ENCODE results near the gene KCNQ1. TPM values are rescaled to one million over a fixed set of nuclear protein-coding genes. Genes with fewer than 3 reads are reported as not detected.

KCNQ1 gene
- total RNA-seq, 1 experiment from 2014 or later = 10.7 TPM

DNA sequence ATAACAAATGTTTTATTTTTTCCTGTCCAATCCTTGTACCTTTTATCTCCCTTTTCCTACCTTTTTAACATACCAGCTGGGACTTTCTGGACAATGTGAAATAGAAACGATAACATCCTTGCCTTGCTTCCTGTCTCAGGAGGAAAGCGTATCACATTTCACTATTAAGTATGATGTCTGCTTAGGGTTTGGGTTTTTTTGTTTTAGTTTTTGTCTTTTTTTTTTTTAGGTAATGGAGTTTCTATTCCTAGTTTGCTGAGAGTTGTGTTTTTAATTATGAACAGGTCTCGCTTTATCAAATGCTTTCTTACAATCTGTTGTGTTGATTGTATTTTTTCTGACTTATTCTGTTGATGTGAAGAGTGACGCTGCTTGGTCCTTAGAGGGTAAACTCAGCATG, 319.2 kb downstream of the KCNQ1 start:
- ATAC-seq = no peak
- no peak for DNase-seq (ENCODE audit: low read depth, low spot score)
- Histone ChIP-seq H3K79me2 (ENCODE audit: insufficient read depth, low read length) (no peaks in the 10 kb centered on the region), H3K9me3 (ENCODE audit: control insufficient read depth in 1 of 2, insufficient read depth in 1 of 2, low read depth in 1 of 2, low read length in 2 of 2) (no peaks in the 10 kb centered on the region), H3K4me3 (replicated peaks in 1 of 2; ENCODE audit: low read depth in 1 of 2, low read length in 2 of 2) (no peak overlapping the region), H3K36me3 (ENCODE audit: control insufficient read depth in 1 of 2, insufficient read depth in 2 of 2, low read length in 2 of 2) (no peaks in the 10 kb centered on the region), H3K9me2 (ENCODE audit: insufficient read depth) (no peaks in the 10 kb centered on the region), H3K4me1 (ENCODE audit: control insufficient read depth in 1 of 2, insufficient read depth in 2 of 2, low read length in 2 of 2) (peaks cover 0 to 7% of the 10 kb centered on the region in 2 experiments; a peak in 2 of 4 replicates), H4K20me1 (ENCODE audit: insufficient read depth) (no peaks in the 10 kb centered on the region), H3K27me3 (ENCODE audit: insufficient read depth, low read length) (no peaks in the 10 kb centered on the region), H2AFZ (ENCODE audit: low read depth, low read length, poor library complexity, severe bottlenecking) (no peak overlapping the region), H3K27ac (ENCODE audit: low read depth, low read length) (no peak overlapping the region), H3K4me2 (ENCODE audit: low read length) (no peak overlapping the region), H3K9ac (ENCODE audit: low read length) (no peak overlapping the region)
- TF ChIP-seq, protein P1, sequence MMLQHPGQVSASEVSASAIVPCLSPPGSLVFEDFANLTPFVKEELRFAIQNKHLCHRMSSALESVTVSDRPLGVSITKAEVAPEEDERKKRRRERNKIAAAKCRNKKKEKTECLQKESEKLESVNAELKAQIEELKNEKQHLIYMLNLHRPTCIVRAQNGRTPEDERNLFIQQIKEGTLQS (IDR thresholded peaks at IDR 0.05) = no peak
- TF ChIP-seq YY1 (IDR thresholded peaks at IDR 0.05; ENCODE audit: extremely low read depth, insufficient replicate concordance, low read depth, low read length) (no peak), EZH2 (IDR thresholded peaks at IDR 0.05) (no peak), JUND (IDR thresholded peaks at IDR 0.05) (no peak), EGR1 (IDR thresholded peaks at IDR 0.05; ENCODE audit: low read depth) (no peak), ZNF274 (IDR thresholded peaks at IDR 0.05; ENCODE audit: low read depth, low read length) (no peak), ZFX (IDR thresholded peaks at IDR 0.05) (no peak), POLR2A (IDR thresholded peaks at IDR 0.05; ENCODE audit: borderline replicate concordance, extremely low read depth, insufficient read depth, insufficient read length) (no peak), SP1 (IDR thresholded peaks at IDR 0.05; ENCODE audit: low read depth) (no peak), POLR2AphosphoS5 (IDR thresholded peaks at IDR 0.05; ENCODE audit: low read depth, low read length) (no peak)
- TF ChIP-seq, protein P2, sequence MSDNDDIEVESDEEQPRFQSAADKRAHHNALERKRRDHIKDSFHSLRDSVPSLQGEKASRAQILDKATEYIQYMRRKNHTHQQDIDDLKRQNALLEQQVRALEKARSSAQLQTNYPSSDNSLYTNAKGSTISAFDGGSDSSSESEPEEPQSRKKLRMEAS (IDR thresholded peaks at IDR 0.05) = no peak
- TF ChIP-seq, protein P3, sequence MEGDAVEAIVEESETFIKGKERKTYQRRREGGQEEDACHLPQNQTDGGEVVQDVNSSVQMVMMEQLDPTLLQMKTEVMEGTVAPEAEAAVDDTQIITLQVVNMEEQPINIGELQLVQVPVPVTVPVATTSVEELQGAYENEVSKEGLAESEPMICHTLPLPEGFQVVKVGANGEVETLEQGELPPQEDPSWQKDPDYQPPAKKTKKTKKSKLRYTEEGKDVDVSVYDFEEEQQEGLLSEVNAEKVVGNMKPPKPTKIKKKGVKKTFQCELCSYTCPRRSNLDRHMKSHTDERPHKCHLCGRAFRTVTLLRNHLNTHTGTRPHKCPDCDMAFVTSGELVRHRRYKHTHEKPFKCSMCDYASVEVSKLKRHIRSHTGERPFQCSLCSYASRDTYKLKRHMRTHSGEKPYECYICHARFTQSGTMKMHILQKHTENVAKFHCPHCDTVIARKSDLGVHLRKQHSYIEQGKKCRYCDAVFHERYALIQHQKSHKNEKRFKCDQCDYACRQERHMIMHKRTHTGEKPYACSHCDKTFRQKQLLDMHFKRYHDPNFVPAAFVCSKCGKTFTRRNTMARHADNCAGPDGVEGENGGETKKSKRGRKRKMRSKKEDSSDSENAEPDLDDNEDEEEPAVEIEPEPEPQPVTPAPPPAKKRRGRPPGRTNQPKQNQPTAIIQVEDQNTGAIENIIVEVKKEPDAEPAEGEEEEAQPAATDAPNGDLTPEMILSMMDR (IDR thresholded peaks at IDR 0.05 in 2 of 3, conservative IDR thresholded peaks at IDR 0.05 in 1 of 3; ENCODE audit: borderline replicate concordance in 1 of 3, insufficient read depth in 1 of 3, low read depth in 2 of 3, low read length in 2 of 3) = no peak
- TF ChIP-seq, protein P4, sequence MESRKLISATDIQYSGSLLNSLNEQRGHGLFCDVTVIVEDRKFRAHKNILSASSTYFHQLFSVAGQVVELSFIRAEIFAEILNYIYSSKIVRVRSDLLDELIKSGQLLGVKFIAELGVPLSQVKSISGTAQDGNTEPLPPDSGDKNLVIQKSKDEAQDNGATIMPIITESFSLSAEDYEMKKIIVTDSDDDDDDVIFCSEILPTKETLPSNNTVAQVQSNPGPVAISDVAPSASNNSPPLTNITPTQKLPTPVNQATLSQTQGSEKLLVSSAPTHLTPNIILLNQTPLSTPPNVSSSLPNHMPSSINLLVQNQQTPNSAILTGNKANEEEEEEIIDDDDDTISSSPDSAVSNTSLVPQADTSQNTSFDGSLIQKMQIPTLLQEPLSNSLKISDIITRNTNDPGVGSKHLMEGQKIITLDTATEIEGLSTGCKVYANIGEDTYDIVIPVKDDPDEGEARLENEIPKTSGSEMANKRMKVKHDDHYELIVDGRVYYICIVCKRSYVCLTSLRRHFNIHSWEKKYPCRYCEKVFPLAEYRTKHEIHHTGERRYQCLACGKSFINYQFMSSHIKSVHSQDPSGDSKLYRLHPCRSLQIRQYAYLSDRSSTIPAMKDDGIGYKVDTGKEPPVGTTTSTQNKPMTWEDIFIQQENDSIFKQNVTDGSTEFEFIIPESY (IDR thresholded peaks at IDR 0.05; ENCODE audit: extremely low read depth, insufficient replicate concordance, low read length) = no peak
- ChIA-PET POLR2A (no interaction called here), RAD21 (ENCODE audit: low non-redundant PET in 1 of 2, low total read pairs in 2 of 2, uncharacterized antibody in 2 of 2, unreplicated experiment in 2 of 2) (no interaction called here), CTCF (no interaction called here)
- intact Hi-C loops (cut with micrococcal nuclease) = no loop called here
- no TSS peak for BruUV-seq (replicated peaks)
